ENCODE data around the gene IFNLR1. TPM values are rescaled to one million over a fixed set of nuclear protein-coding genes. Genes with fewer than 3 reads are reported as not detected.

Gene IFNLR1
- total RNA-seq, 1 experiment from 2014 or later, result 4.1 TPM

GRCh38 chr1:24138476-24139221, 48.4 kb downstream of the IFNLR1 start:
- in situ Hi-C loops (cut with HindIII; ENCODE audit: low pct_unique_long_range_greater_than_20kb, low sequenced_read_pairs), result no loop called here
- DNase-seq (ENCODE audit: low read depth), result no peak

DNA sequence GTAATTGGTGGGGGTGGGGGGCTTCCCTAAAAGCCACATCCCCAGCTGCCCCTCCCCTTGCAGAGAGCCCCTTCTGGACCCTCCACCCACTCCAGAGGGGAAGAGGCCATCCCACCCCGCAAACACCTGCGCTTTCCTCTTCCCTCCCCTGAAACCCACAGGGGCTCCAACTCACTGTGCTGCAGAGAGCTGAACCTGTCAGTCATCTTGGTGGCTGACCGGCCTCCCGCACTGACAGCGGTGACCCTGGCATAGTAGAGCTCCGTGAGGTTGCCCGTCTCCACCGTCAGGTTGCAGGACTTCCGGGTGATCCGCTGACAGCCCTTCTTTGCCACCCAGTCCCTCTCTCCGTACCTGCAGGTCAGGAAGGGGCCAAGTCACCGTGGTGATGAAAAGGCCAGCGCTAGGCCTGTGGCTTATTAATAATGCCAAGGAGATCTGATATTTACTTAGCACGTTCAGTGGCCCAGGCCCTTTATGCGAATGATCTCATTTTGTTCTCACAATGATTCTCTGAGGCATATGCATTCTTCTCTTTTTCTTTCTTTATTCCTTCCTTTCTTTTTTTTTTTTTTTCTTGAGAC, 50.0 kb downstream of the IFNLR1 start:
- in situ Hi-C loops (cut with HindIII; ENCODE audit: low pct_unique_long_range_greater_than_20kb, low sequenced_read_pairs), result no loop called here
- no peak for DNase-seq (ENCODE audit: low read depth)

DNA sequence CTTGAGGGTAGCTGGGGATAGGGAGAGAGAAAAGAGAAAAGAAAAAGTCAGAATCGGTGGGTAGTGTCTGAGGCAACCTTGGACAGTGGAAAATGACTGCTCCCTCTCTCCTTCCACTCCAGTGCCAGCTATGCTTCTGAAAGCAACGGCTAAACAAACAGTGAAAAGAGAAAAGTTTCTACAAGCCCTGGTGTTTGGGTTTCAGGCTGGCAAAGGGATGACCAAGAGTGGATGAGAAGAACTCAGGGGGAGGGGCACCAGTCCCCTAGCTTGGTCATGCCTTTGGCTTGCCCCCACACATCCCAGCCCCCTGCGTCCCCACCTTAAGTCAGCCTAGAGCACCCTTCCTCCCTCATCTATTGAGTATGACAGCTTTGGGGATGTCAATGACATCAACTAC, 52.7 kb downstream of the IFNLR1 start:
- DNase-seq (ENCODE audit: low read depth), result no peak
- in situ Hi-C loops (cut with HindIII; ENCODE audit: low pct_unique_long_range_greater_than_20kb, low sequenced_read_pairs), result no loop called here

- in situ Hi-C loops (cut with HindIII; ENCODE audit: low pct_unique_long_range_greater_than_20kb, low sequenced_read_pairs), result no loop called here
- DNase-seq (ENCODE audit: low read depth), result no peak
These were observed 53.3 kb downstream of the IFNLR1 start for GRCh38 chr1:24133819-24134218.

DNA sequence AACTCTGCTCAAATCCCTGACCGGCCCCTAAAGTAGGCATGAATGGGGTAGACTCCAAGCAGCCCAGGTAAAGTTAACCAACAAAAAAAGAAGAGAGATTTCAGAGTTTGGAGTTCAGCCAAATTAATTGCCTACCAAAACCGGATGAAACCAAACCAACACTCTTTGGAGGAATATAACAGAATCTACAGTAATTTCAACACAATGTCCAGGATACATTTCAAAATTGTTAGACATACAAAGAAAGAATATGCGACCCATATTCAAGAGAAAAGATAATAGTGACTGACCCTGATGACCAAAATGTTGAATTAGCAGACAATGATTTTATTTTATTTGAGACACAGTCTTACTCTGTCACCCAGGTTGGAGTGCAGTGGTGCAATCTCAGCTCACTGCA, 56.7 kb downstream of the IFNLR1 start:
- in situ Hi-C loops (cut with HindIII; ENCODE audit: low pct_unique_long_range_greater_than_20kb, low sequenced_read_pairs), result no loop called here
- DNase-seq (ENCODE audit: low read depth), result no peak

DNA sequence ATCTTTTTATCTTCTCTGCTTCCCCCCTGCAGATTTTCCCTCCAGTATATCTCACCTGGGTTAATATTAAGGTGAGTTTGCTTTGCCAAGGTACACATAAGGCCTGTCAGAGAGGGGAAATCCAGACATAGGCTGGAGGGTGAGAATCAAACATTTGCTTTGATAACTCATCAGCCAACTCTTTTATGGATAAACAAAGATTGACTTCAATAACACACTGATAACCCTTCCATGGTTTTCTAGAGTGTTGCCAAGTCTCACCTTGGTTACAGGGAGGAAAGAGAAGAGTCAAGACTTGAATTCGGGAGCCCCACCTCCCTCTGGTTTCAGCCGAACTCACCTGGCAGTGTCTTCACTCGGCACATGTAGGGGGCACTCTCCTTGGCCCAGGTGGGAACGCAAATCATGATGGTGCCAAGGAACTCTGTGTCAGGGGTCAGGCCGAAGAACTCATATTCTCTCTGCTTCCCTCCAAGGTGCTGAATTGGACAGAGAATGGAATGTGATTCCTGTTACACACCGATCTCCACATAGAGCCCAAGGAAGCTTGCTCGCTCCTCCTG, 59.2 kb downstream of the IFNLR1 start:
- DNase-seq (ENCODE audit: low read depth), result no peak
- in situ Hi-C loops (cut with HindIII; ENCODE audit: low pct_unique_long_range_greater_than_20kb, low sequenced_read_pairs), result no loop called here

- no peak for DNase-seq (ENCODE audit: low read depth)
- in situ Hi-C loops (cut with HindIII; ENCODE audit: low pct_unique_long_range_greater_than_20kb, low sequenced_read_pairs), result no loop called here
These were observed 59.8 kb downstream of the IFNLR1 start for GRCh38 chr1:24127134-24127800.

GRCh38 chr1:24126672-24127023, 60.4 kb downstream of the IFNLR1 start:
- in situ Hi-C loops (cut with HindIII; ENCODE audit: low pct_unique_long_range_greater_than_20kb, low sequenced_read_pairs), result no loop called here

DNA sequence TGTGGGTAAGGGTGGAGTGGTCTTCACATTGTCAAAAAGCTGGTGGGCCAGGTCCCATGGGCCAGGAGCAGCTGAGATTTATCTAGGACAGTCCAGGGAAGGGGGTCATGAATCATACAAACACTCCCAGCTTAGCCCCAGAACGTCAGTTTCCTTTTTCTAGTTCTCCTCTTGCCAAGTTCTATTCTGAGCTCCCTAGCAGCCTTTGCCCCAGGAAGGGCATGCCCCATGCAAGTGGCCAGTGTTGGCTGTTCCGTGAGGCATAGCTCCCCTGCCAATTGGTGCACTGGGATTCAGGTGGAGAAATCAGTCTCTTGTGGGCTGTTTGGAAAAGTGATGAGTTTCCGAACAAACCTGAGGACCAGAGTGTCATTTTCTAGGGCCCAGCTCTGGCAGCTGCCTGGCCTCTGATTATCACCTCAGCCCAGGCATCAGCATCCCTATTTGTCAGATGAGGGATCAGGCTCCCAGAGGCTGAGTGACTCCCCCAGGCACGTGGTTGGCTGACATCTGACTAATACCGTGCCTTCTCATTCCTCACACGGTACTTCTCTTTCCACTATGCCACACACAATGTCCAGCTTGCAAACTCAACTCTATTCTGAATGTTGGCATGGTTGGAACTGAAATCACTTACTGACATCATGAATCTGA, 60.9 kb downstream of the IFNLR1 start:
- in situ Hi-C loops (cut with HindIII; ENCODE audit: low pct_unique_long_range_greater_than_20kb, low sequenced_read_pairs), result no loop called here
- DNase-seq (ENCODE audit: low read depth), result no peak

More at GRCh38 chr1:24126672-24127023, 60.4 kb downstream of the IFNLR1 start:
- DNase-seq (ENCODE audit: low read depth), result no peak

- DNase-seq (ENCODE audit: low read depth), result no peak
- in situ Hi-C loops (cut with HindIII; ENCODE audit: low pct_unique_long_range_greater_than_20kb, low sequenced_read_pairs), result no loop called here
These were observed 61.6 kb downstream of the IFNLR1 start for GRCh38 chr1:24125456-24125855.

GRCh38 chr1:24124980-24125379, 62.1 kb downstream of the IFNLR1 start:
- in situ Hi-C loops (cut with HindIII; ENCODE audit: low pct_unique_long_range_greater_than_20kb, low sequenced_read_pairs), result no loop called here

DNA sequence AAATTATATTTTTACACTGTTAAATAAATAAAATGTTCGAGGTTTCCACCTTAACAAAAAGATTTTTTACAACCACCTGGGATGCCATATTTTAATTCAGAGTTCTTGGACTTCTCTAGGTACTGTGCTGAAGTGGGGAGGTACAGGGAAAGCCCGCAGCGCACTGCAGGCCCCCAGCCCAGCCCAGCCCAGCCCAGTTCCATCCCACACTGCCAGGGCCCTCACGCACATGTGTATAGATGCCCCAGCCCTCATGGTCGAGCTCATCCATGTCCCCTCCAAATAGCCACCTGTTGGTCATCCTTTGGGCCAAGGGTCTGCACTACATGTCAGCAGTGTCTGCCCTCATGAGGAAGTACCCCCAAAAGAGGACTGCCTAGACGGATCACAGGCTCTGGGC, 63.5 kb downstream of the IFNLR1 start:
- in situ Hi-C loops (cut with HindIII; ENCODE audit: low pct_unique_long_range_greater_than_20kb, low sequenced_read_pairs), result no loop called here
- no peak for DNase-seq (ENCODE audit: low read depth)

More at GRCh38 chr1:24124980-24125379, 62.1 kb downstream of the IFNLR1 start:
- DNase-seq (ENCODE audit: low read depth), result no peak

GRCh38 chr1:24122776-24123175, 64.3 kb downstream of the IFNLR1 start:
- DNase-seq (ENCODE audit: low read depth), result no peak
- in situ Hi-C loops (cut with HindIII; ENCODE audit: low pct_unique_long_range_greater_than_20kb, low sequenced_read_pairs), result no loop called here

DNA sequence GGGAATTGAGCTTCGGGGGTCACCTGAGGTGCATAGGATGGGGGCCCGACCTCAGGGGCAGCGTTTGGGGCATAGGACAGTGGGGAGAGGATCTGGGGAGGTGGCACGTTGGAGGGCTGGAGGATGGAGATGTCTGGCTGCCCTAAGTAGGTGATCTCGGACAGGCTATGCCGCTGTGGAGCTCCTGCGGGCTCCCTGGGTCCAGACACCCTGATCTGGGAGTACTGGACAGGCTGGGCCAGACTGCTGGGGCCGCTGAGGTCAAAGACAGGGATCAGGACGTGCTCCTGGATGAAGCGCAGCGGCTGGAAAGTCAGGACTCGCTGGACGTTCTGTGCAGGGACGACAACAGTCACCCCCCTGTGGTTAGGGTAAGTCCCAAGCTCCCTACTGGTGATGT, 65.7 kb downstream of the IFNLR1 start:
- in situ Hi-C loops (cut with HindIII; ENCODE audit: low pct_unique_long_range_greater_than_20kb, low sequenced_read_pairs), result no loop called here
- DNase-seq (ENCODE audit: low read depth), result no peak

DNA sequence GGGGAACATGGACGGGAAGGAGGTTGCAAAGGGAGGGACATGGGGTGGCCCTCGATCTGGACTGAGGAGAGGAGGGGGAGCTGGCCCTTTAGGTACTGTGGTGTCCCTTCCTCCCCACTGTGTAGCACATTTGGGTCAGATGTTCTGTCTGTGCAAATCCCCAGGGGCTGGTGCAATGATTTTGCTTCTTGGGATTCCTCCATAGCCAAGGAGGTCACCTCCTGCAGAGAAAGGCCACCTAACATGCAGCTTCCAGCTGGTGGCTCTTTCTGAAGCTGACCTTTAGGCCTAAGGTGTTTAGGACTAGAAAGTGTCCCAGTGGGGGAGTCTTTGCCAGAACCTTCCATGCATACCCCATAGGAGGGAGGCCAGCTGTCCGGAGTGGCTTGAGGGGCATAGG, 66.1 kb downstream of the IFNLR1 start:
- in situ Hi-C loops (cut with HindIII; ENCODE audit: low pct_unique_long_range_greater_than_20kb, low sequenced_read_pairs), result no loop called here
- no peak for DNase-seq (ENCODE audit: low read depth)

GRCh38 chr1:24119859-24120756, 67.0 kb downstream of the IFNLR1 start:
- DNase-seq (ENCODE audit: low read depth), result peak; percentile 80
- in situ Hi-C loops (cut with HindIII; ENCODE audit: low pct_unique_long_range_greater_than_20kb, low sequenced_read_pairs), result no loop called here

DNA sequence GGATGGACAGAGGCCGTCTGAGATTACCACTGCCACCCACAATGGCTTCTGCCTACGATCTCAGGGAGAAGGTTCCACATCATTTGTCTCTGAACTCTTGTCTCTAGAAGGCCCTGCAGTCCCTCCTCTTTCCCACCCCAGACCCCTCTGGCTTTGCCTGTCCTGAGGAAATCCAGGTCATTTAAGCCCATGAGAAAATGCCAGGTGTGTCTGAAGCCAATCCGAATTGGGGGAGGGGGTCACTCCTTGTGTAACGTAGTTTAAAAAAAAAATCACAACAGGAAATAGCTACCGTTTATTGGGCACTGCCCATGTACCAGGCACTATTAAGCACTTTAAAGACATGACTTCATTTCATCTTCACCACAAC, 67.6 kb downstream of the IFNLR1 start:
- no peak for DNase-seq (ENCODE audit: low read depth)
- in situ Hi-C loops (cut with HindIII; ENCODE audit: low pct_unique_long_range_greater_than_20kb, low sequenced_read_pairs), result no loop called here

Measured in Caki2 (cell line).